ENCODE measurements around the gene PFKM.

PFKM gene

DNA sequence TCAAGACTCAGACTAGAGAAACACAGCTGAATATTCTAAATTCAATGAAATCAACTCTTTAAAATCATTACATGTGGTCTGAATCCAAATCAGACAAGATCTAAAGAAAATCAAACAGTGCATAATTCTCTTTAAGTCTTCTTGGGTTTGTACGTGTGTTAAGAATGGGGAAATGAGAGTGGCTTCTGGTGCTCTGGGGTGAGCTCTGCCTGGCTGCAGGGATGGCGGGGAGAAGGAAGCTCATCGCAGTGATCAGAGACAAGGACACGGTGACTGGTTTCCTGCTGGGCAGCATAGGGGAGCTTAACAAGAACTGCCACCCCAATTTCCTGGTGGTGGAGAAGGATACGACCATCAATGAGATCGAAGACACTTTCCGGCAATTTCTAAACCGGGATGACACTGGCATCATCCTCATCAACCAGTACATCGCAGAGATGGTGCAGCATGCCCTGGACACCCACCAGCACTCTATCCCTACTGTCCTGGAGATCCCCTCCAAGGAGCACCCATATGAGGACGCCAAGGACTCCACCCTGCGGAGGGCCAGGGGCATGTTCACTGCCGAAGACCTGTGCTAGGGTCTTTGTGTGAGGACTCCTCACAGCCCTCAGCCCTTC, 34.2 kb upstream of the PFKM start:
- no peak for TF ChIP-seq POLR2A (IDR thresholded peaks at IDR 0.05; ENCODE audit: extremely low read depth, insufficient read length)
- no peak for DNase-seq (ENCODE audit: low read depth)
- no peak overlapping the region for H3K4me3 ChIP-seq (ENCODE audit: low read depth, low read length)

DNA sequence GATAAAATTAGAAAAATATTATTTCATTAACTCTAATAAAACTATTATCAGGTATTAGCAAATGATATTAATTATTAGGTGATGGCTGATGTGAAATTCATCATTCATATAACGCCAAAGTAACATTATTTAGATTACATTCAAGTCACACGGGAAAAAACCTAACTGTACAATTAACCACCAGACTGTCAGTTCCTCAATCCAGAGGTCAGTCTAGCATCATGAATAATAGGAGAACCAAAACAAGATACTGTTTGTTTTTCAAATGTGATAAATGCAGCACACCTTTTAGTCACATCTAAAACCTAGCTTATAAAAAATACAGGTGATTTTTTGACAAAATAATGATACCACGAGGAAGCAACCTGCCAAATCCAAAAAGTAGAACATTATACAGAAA, 32.8 kb upstream of the PFKM start:
- no peak for DNase-seq (ENCODE audit: low read depth)
- TF ChIP-seq MAX (IDR thresholded peaks at IDR 0.05; ENCODE audit: low read depth, low read length) (no peak), POLR2A (IDR thresholded peaks at IDR 0.05; ENCODE audit: extremely low read depth, insufficient read length) (no peak), MYC (IDR thresholded peaks at IDR 0.05; ENCODE audit: low read depth, low read length) (no peak)
- TF ChIP-seq, protein P1, sequence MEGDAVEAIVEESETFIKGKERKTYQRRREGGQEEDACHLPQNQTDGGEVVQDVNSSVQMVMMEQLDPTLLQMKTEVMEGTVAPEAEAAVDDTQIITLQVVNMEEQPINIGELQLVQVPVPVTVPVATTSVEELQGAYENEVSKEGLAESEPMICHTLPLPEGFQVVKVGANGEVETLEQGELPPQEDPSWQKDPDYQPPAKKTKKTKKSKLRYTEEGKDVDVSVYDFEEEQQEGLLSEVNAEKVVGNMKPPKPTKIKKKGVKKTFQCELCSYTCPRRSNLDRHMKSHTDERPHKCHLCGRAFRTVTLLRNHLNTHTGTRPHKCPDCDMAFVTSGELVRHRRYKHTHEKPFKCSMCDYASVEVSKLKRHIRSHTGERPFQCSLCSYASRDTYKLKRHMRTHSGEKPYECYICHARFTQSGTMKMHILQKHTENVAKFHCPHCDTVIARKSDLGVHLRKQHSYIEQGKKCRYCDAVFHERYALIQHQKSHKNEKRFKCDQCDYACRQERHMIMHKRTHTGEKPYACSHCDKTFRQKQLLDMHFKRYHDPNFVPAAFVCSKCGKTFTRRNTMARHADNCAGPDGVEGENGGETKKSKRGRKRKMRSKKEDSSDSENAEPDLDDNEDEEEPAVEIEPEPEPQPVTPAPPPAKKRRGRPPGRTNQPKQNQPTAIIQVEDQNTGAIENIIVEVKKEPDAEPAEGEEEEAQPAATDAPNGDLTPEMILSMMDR (IDR thresholded peaks at IDR 0.05; ENCODE audit: low read depth, low read length) = no peak
- no peak overlapping the region for H3K4me3 ChIP-seq (ENCODE audit: low read depth, low read length)

- DNase-seq (ENCODE audit: low read depth) = no peak
- TF ChIP-seq MAX (IDR thresholded peaks at IDR 0.05; ENCODE audit: low read depth, low read length) = no peak
- no peak for TF ChIP-seq POLR2A (IDR thresholded peaks at IDR 0.05; ENCODE audit: extremely low read depth, insufficient read length)
- no peak for TF ChIP-seq MYC (IDR thresholded peaks at IDR 0.05; ENCODE audit: low read depth, low read length)
- TF ChIP-seq, protein P1 (IDR thresholded peaks at IDR 0.05; ENCODE audit: low read depth, low read length) = no peak
- no peak overlapping the region for H3K4me3 ChIP-seq (ENCODE audit: low read depth, low read length)
These were observed 26.6 kb upstream of the PFKM start for GRCh38 chr12:48092611-48093010.

- H3K4me3 ChIP-seq (ENCODE audit: low read depth, low read length) = peak overlapping the region; percentile 89
- DNase-seq (ENCODE audit: low read depth) = peak; percentile 6
- TF ChIP-seq MAX (IDR thresholded peaks at IDR 0.05; ENCODE audit: low read depth, low read length) (no peak), POLR2A (IDR thresholded peaks at IDR 0.05; ENCODE audit: extremely low read depth, insufficient read length) (no peak), MYC (IDR thresholded peaks at IDR 0.05; ENCODE audit: low read depth, low read length) (no peak)
- TF ChIP-seq, protein P1 (IDR thresholded peaks at IDR 0.05; ENCODE audit: low read depth, low read length) = no peak
These were observed 14.6 kb upstream of the PFKM start for GRCh38 chr12:48104531-48104930.

DNA sequence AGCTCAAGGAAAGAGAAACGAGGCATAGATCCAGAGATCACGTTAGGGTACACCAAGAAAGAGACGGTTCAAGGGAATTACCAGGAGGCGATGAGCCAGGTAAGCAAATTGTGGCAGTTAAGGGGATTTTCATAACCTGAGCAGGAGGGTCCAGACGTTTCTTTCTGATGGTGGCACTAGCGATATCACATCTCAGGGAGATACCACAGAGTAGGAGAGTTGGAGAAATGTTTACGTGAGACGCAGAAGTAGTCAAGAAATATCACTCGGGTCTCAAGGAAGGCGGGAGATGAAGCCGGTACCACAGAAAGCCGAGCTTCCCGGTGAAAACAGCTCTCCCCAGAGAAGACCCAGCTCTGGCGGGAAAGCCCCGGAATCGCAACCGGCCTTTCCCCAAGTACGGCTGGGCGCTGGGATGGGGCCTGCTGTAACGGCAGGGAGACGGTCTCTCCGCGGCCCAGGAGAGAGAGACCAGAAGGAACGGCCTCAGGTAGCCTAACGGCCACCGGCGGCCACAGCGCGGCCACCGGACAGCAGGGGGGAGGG, 13.8 kb upstream of the PFKM start:
- no peak for DNase-seq (ENCODE audit: low read depth)
- TF ChIP-seq POLR2A (IDR thresholded peaks at IDR 0.05; ENCODE audit: extremely low read depth, insufficient read length) = no peak
- TF ChIP-seq, protein P1 (IDR thresholded peaks at IDR 0.05; ENCODE audit: low read depth, low read length) = no peak
- no peak for TF ChIP-seq MYC (IDR thresholded peaks at IDR 0.05; ENCODE audit: low read depth, low read length)
- TF ChIP-seq MAX (IDR thresholded peaks at IDR 0.05; ENCODE audit: low read depth, low read length) = no peak

GRCh38 chr12:48105867-48106680, 13.1 kb upstream of the PFKM start, which contains the start of gene SENP1:
SENP1 (minus strand) TSS chr12:48106079; CDS start chr12:48101472, 4,607 bp downstream.
- peak; percentile 38 for TF ChIP-seq POLR2A (IDR thresholded peaks at IDR 0.05; ENCODE audit: extremely low read depth, insufficient read length)
- TF ChIP-seq MYC (IDR thresholded peaks at IDR 0.05; ENCODE audit: low read depth, low read length) = no peak; the same call in 1 of the 2 replicates
- H3K4me3 ChIP-seq (ENCODE audit: low read depth, low read length) = peak within 1 kb of the TSS; percentile 89
- DNase-seq (ENCODE audit: low read depth) = peak; percentile 92

More for the DNA sequence above, 13.8 kb upstream of the PFKM start:
- peak overlapping the region; percentile 89 for H3K4me3 ChIP-seq (ENCODE audit: low read depth, low read length)

Data from NB4 (cell line).